Activated CD4-positive, alpha-beta T cell treated with anti-CD3 and anti-CD28 coated beads for 36 hours (primary cell): ENCODE data around the gene ADPGK. TPM values are rescaled to one million over a fixed set of nuclear protein-coding genes. Genes with fewer than 3 reads are reported as not detected.
"Not testable (repeated sequence)": the region's sequence is repeated elsewhere in the genome, so short reads cannot be mapped to it uniquely, and the experiment has no call there.

ENCODE experiments used
- ATAC-seq: fragments of 200-7000 bp; cut with Tn5 transposase; one replicate; pipeline ENCODE4 v1.10.0; 2021; ENCODE audit warnings: mild to moderate bottlenecking, moderate library complexity
- CTCF ChIA-PET: fragments of 350-600 bp; sonication (Branson Sonifier 250); formaldehyde crosslinking; loops from one replicate; lab custom pipeline; 2021; ENCODE audit warnings: antibody characterized with exemption; lab: Charles Lee
- POLR2A ChIA-PET: fragments of 350-600 bp; sonication (Branson Sonifier 250); formaldehyde crosslinking; loops from one replicate; lab custom pipeline; 2021; ENCODE audit warnings: antibody characterized with exemption, inconsistent platforms; lab: Charles Lee
- DNase-seq: peaks from one replicate; pipeline ENCODE4 v3.0.0-alpha.2; 2020
- H3K27ac Mint-ChIP-seq: one replicate; pipeline ENCODE4 v1.8.0; 2021; ENCODE audit warnings: mixed read lengths
- H3K27me3 Mint-ChIP-seq: one replicate; pipeline ENCODE4 v1.8.0; 2021; ENCODE audit warnings: mixed read lengths
- H3K36me3 Mint-ChIP-seq: one replicate; pipeline ENCODE4 v1.8.0; 2021; ENCODE audit warnings: low read depth, mixed read lengths
- H3K4me1 Mint-ChIP-seq: one replicate; pipeline ENCODE4 v1.8.0; 2021; ENCODE audit warnings: mixed read lengths
- H3K4me3 Mint-ChIP-seq: one replicate; pipeline ENCODE4 v1.8.0; 2021; ENCODE audit warnings: mild to moderate bottlenecking, moderate library complexity, mixed read lengths
- H3K9me3 Mint-ChIP-seq: one replicate; pipeline ENCODE4 v1.8.0; 2021; ENCODE audit warnings: low read depth, mixed read lengths
- intact Hi-C, 2 experiments: fragments of 100-400 bp; cut with DNase I in 1 of 2; cut with micrococcal nuclease in 1 of 2; formaldehyde crosslinking; loops; one replicate each; pipeline versions ENCODE4 v1.14.2 to v1.15.1; 2022 to 2024; cut with DNase I, micrococcal nuclease
- total RNA-seq, 2 experiments: library from RNA; stranded (reverse); gene quantifications; one replicate each; pipeline ENCODE4 v1.2.3, GENCODE V29; 2021

The ADPGK gene
- total RNA-seq, 2 experiments from 2014 or later = 58.0 to 70.8 TPM

- ChIA-PET POLR2A (no interaction called here), CTCF (interaction anchor here (0.8 kb wide), 1 partner anchor 127 kb away, joined by 4 read pairs; no protein-coding TSS in a partner anchor)
- H3K27ac Mint-ChIP-seq = no peak overlapping the region
- H3K4me1 Mint-ChIP-seq = no peaks in the 10 kb centered on the region
- ATAC-seq (no peak), DNase-seq (no peak)
- peaks cover 11% of the 10 kb centered on the region for H3K36me3 Mint-ChIP-seq
- no peaks in the 10 kb centered on the region for H3K27me3 Mint-ChIP-seq
- no peaks in the 10 kb centered on the region for H3K9me3 Mint-ChIP-seq
- intact Hi-C loops = no loop called here
- no peak overlapping the region for H3K4me3 Mint-ChIP-seq
These were observed 56.4 kb downstream of the ADPGK start for GRCh38 chr15:72727154-72727553.

- intact Hi-C loops, DNase-seq, H3K9me3 Mint-ChIP-seq, H3K4me1 Mint-ChIP-seq, H3K4me3 Mint-ChIP-seq, H3K36me3 Mint-ChIP-seq, POLR2A ChIA-PET, H3K27ac Mint-ChIP-seq, H3K27me3 Mint-ChIP-seq, ATAC-seq: not testable (repeated sequence)
- CTCF ChIA-PET = interaction anchor here (0.6 kb wide), 1 partner anchor 53 kb away, joined by 3 read pairs; no protein-coding TSS in a partner anchor
These were observed 57.7 kb downstream of the ADPGK start for GRCh38 chr15:72725851-72726250.

- Mint-ChIP-seq H3K36me3 (peaks cover 6% of the 10 kb centered on the region), H3K4me3 (no peak overlapping the region), H3K9me3 (no peaks in the 10 kb centered on the region), H3K4me1 (no peaks in the 10 kb centered on the region), H3K27me3 (no peaks in the 10 kb centered on the region), H3K27ac (no peak overlapping the region)
- ChIA-PET CTCF (no interaction called here), POLR2A (no interaction called here)
- intact Hi-C loops = no loop called here
- no peak for ATAC-seq
- no peak for DNase-seq
These were observed 58.1 kb downstream of the ADPGK start for GRCh38 chr15:72725446-72725845.

GRCh38 chr15:72724028-72724427, 59.5 kb downstream of the ADPGK start:
- ATAC-seq = no peak
- Mint-ChIP-seq H3K9me3 (no peaks in the 10 kb centered on the region), H3K27me3 (no peaks in the 10 kb centered on the region), H3K27ac (no peak overlapping the region), H3K4me3 (no peak overlapping the region), H3K36me3 (peaks cover 7% of the 10 kb centered on the region), H3K4me1 (no peaks in the 10 kb centered on the region)
- CTCF ChIA-PET = interaction anchor here (0.6 to 2.7 kb wide), 5 partner anchors 16 to 621 kb away, joined by 3 to 26 read pairs (median 5); no protein-coding TSS in a partner anchor
- POLR2A ChIA-PET = no interaction called here
- DNase-seq = no peak
- intact Hi-C loops = loop anchor here in 1 of 2 experiments (5.0 kb wide), 1 partner anchor 548 kb away; no protein-coding TSS in a partner anchor

- H3K27ac Mint-ChIP-seq = no peak overlapping the region
- ChIA-PET CTCF (interaction anchor here (0.6 to 2.7 kb wide), 51 partner anchors 9 to 983 kb away, joined by 3 to 42 read pairs (median 4); no protein-coding TSS in a partner anchor), POLR2A (no interaction called here)
- intact Hi-C loops = loop anchor here (1.0 to 5.0 kb wide), 5 partner anchors 60 to 550 kb away; partner anchors contain the start of gene ADPGK (in 1 of the 2)
- ATAC-seq (peak; percentile 42), DNase-seq (peak; percentile 85)
- no peaks in the 10 kb centered on the region for H3K27me3 Mint-ChIP-seq
- no peaks in the 10 kb centered on the region for H3K9me3 Mint-ChIP-seq
- peaks cover 12% of the 10 kb centered on the region for H3K36me3 Mint-ChIP-seq
- no peak overlapping the region for H3K4me3 Mint-ChIP-seq
- no peaks in the 10 kb centered on the region for H3K4me1 Mint-ChIP-seq
These were observed 61.4 kb downstream of the ADPGK start for GRCh38 chr15:72722071-72722696.

GRCh38 chr15:72708551-72709303, 74.8 kb downstream of the ADPGK start:
- DNase-seq, ATAC-seq, H3K9me3 Mint-ChIP-seq, H3K4me1 Mint-ChIP-seq, H3K27me3 Mint-ChIP-seq, POLR2A ChIA-PET, H3K4me3 Mint-ChIP-seq, intact Hi-C loops, H3K27ac Mint-ChIP-seq, H3K36me3 Mint-ChIP-seq: not testable (repeated sequence)
- CTCF ChIA-PET = interaction anchor here (1.7 kb wide), 1 partner anchor 13 kb away, joined by 7 read pairs; no protein-coding TSS in a partner anchor

- Mint-ChIP-seq H3K27ac (no peak overlapping the region), H3K4me3 (no peak overlapping the region), H3K4me1 (peaks cover 4% of the 10 kb centered on the region), H3K36me3 (peaks cover 2% of the 10 kb centered on the region), H3K9me3 (no peaks in the 10 kb centered on the region), H3K27me3 (no peaks in the 10 kb centered on the region)
- POLR2A ChIA-PET = interaction anchor here (0.6 kb wide), 2 partner anchors 30 to 945 kb away, joined by 3 read pairs; no protein-coding TSS in a partner anchor
- DNase-seq (no peak), ATAC-seq (no peak)
- intact Hi-C loops = no loop called here
- CTCF ChIA-PET = interaction anchor here (0.7 to 1.9 kb wide), 3 partner anchors 13 to 111 kb away, joined by 3 to 8 read pairs (median 6); no protein-coding TSS in a partner anchor
These were observed 77.3 kb downstream of the ADPGK start for GRCh38 chr15:72706266-72706665.

Other genes with a start within 250 kb of the ADPGK start
- not detected for gene GOLGA6B, start 129.1 kb downstream of the ADPGK start, total RNA-seq
- gene HIGD2B, start 97.6 kb downstream of the ADPGK start, total RNA-seq = not detected
- gene BBS4, start 97.6 kb downstream of the ADPGK start, total RNA-seq = 10 to 100 TPM; 13.7 to 14.9 TPM